Keratinocyte (primary cell): ENCODE results near the gene MEP1B. TPM values are rescaled to one million over a fixed set of nuclear protein-coding genes. Genes with fewer than 3 reads are reported as not detected.
A peak's percentile ranks its signal among the peaks of the same experiment; 100 is the strongest.

Experiments
- DNase-seq: peaks from one replicate; pipeline ENCODE4 v3.0.0-alpha.2; 2011; ENCODE audit warnings: low read depth, missing footprints, low spot score
- FAIRE-seq: peaks from 2 replicates; lab custom pipeline; 2011; peaks lifted over from hg19 to GRCh38; lab: Jason Lieb, UNC
- H2AFZ ChIP-seq: 2 replicates; pipeline ENCODE4 v1.6.0; 2012; ENCODE audit warnings: low read length, control low read depth, inconsistent platforms; ENCODE audit not compliant: control insufficient read depth
- H3K27ac ChIP-seq: 2 replicates; pipeline ENCODE4 v1.5.1; 2011; ENCODE audit warnings: low read length; ENCODE audit not compliant: control insufficient read depth, insufficient read depth
- H3K27me3 ChIP-seq: 3 replicates; pipeline ENCODE4 v1.6.0; 2011; ENCODE audit warnings: low read length; ENCODE audit not compliant: control insufficient read depth, insufficient read depth; ENCODE audit errors: extremely low read depth
- H3K36me3 ChIP-seq, 2 experiments: 2 replicates in 1 of 2; 3 replicates in 1 of 2; pipeline ENCODE4 v1.5.1; 2011; ENCODE audit warnings: low read length in 2 of 2, mild to moderate bottlenecking in 1 of 2; ENCODE audit not compliant: control insufficient read depth in 2 of 2, insufficient read depth in 2 of 2; ENCODE audit errors: extremely low read depth in 1 of 2
- H3K4me1 ChIP-seq: 3 replicates; pipeline ENCODE4 v1.5.1; 2011; ENCODE audit warnings: low read length; ENCODE audit not compliant: control insufficient read depth, insufficient read depth; ENCODE audit errors: extremely low read depth
- H3K4me2 ChIP-seq: 3 replicates; pipeline ENCODE4 v1.6.0; 2011; ENCODE audit warnings: low read depth, low read length; ENCODE audit not compliant: control insufficient read depth, insufficient read depth; ENCODE audit errors: extremely low read depth
- H3K4me3 ChIP-seq, 3 experiments: fragments of 200-600 bp in 1 of 3; sonication (generic) in 1 of 3; 2 replicates in 2 of 3; 3 replicates in 1 of 3; pipeline ENCODE4 v1.5.1; 2011 to 2016; ENCODE audit warnings: low read length in 3 of 3, mild to moderate bottlenecking in 3 of 3, control low read depth in 2 of 3, inconsistent platforms in 1 of 3, low read depth in 1 of 3, mixed read lengths in 1 of 3, mixed run types in 1 of 3, moderate library complexity in 1 of 3; ENCODE audit not compliant: control insufficient read depth in 2 of 3, insufficient read depth in 2 of 3; ENCODE audit errors: extremely low read depth in 1 of 3
- H3K79me2 ChIP-seq: 2 replicates; pipeline ENCODE4 v1.6.0; 2012; ENCODE audit warnings: low read length; ENCODE audit not compliant: control insufficient read depth, insufficient read depth
- H3K9ac ChIP-seq: 3 replicates; pipeline ENCODE4 v1.6.0; 2011; ENCODE audit warnings: low read length; ENCODE audit not compliant: control insufficient read depth, insufficient read depth; ENCODE audit errors: extremely low read depth
- H3K9me1 ChIP-seq: 3 replicates; pipeline ENCODE4 v1.6.0; 2011; ENCODE audit warnings: low read length; ENCODE audit not compliant: control insufficient read depth, insufficient read depth; ENCODE audit errors: extremely low read depth
- H3K9me3 ChIP-seq: 2 replicates; pipeline ENCODE4 v1.5.1; 2012; ENCODE audit warnings: low read depth, low read length; ENCODE audit not compliant: control insufficient read depth
- H4K20me1 ChIP-seq: 3 replicates; pipeline ENCODE4 v1.6.0; 2011; ENCODE audit warnings: low read length; ENCODE audit not compliant: control insufficient read depth, insufficient read depth; ENCODE audit errors: extremely low read depth
- CTCF ChIP-seq, 3 experiments: IDR thresholded peaks in 1 of 3; conservative IDR thresholded peaks in 1 of 3; optimal IDR thresholded peaks in 1 of 3; 2 replicates in 2 of 3; 3 replicates in 1 of 3; pipeline versions ENCODE3 to v1.5.1; 2011; ENCODE audit warnings: low read length in 3 of 3, mild to moderate bottlenecking in 3 of 3, moderate library complexity in 2 of 3, control low read depth in 1 of 3, inconsistent platforms in 1 of 3; ENCODE audit not compliant: insufficient read depth in 2 of 3; ENCODE audit errors: extremely low read depth in 1 of 3
- EZH2 ChIP-seq: IDR thresholded peaks from one replicate; pipeline ENCODE4 v1.6.1; 2012; ENCODE audit warnings: inconsistent platforms, mild to moderate bottlenecking, low read length, moderate library complexity
- dilution Hi-C: fragments of 300-500 bp; cut with MboI; formaldehyde crosslinking; loops from one replicate; pipeline ENCODE4 v1.7.0; 2020; ENCODE audit warnings: low sequenced_read_pairs; ENCODE audit not compliant: extremely low pct_ligation_motif_present
- polyA plus RNA-seq, 5 experiments: library from polyadenylated mRNA; depleted of rRNA in 3 of 5; stranded (reverse) in 3 of 5; stranded (forward) in 1 of 5; unstranded in 1 of 5; fragments of >200 nt; gene quantifications; 1 replicate in 1 of 5; 2 replicates in 3 of 5; 3 replicates in 1 of 5; pipeline versions ENCODE4 v1.2.1 to v1.2.3, GENCODE V29; 2011 to 2012; ENCODE audit warnings: missing spikeins in 2 of 5, low read depth in 1 of 5, low replicate concordance in 1 of 5

The MEP1B gene
- polyA plus RNA-seq, 1 donor (not counting 4 experiments of a cell fraction or from before 2014, with no cell fraction given), result 0.03 TPM

GRCh38 chr18:32160547-32160946 is 29.3 kb upstream of the MEP1B start:
- no peaks in the 10 kb centered on the region for H3K79me2 ChIP-seq
- no peak for FAIRE-seq
- no peaks in the 10 kb centered on the region for H4K20me1 ChIP-seq
- no peaks in the 10 kb centered on the region for H3K9me1 ChIP-seq
- H3K27ac ChIP-seq, result no peak overlapping the region
- H3K9me3 ChIP-seq, result no peaks in the 10 kb centered on the region
- no peak overlapping the region for H2AFZ ChIP-seq
- H3K9ac ChIP-seq, result no peak overlapping the region
- H3K36me3 ChIP-seq, result no peaks in the 10 kb centered on the region
- peaks cover 2% of the 10 kb centered on the region for H3K4me1 ChIP-seq
- TF ChIP-seq EZH2, result no peak
- TF ChIP-seq CTCF (optimal IDR thresholded peaks at IDR 0.05 in 1 of 3, IDR thresholded peaks at IDR 0.05 in 1 of 3, conservative IDR thresholded peaks at IDR 0.05 in 1 of 3; ENCODE audit: extremely low read depth in 1 of 3, insufficient read depth in 2 of 3, low read length in 3 of 3), result no peak
- dilution Hi-C loops, result no loop called here
- no peak overlapping the region for H3K4me3 ChIP-seq
- no peaks in the 10 kb centered on the region for H3K27me3 ChIP-seq
- H3K4me2 ChIP-seq, result no peak overlapping the region
- DNase-seq, result no peak

GRCh38 chr18:32167980-32168730 is 21.7 kb upstream of the MEP1B start:
- no peak overlapping the region for H3K9ac ChIP-seq
- no peaks in the 10 kb centered on the region for H3K9me3 ChIP-seq
- no peaks in the 10 kb centered on the region for H3K36me3 ChIP-seq
- TF ChIP-seq CTCF (optimal IDR thresholded peaks at IDR 0.05 in 1 of 3, IDR thresholded peaks at IDR 0.05 in 1 of 3, conservative IDR thresholded peaks at IDR 0.05 in 1 of 3; ENCODE audit: extremely low read depth in 1 of 3, insufficient read depth in 2 of 3, low read length in 3 of 3), result no peak
- TF ChIP-seq EZH2, result no peak
- H3K27me3 ChIP-seq, result no peaks in the 10 kb centered on the region
- dilution Hi-C loops, result no loop called here
- FAIRE-seq, result peak; percentile 32
- H3K4me3 ChIP-seq, result no peak overlapping the region
- no peaks in the 10 kb centered on the region for H4K20me1 ChIP-seq
- no peaks in the 10 kb centered on the region for H3K79me2 ChIP-seq
- no peaks in the 10 kb centered on the region for H3K9me1 ChIP-seq
- no peak overlapping the region for H2AFZ ChIP-seq
- H3K27ac ChIP-seq, result no peak overlapping the region
- no peaks in the 10 kb centered on the region for H3K4me1 ChIP-seq
- no peak overlapping the region for H3K4me2 ChIP-seq
- DNase-seq, result no peak
